Activated naive CD4-positive, alpha-beta T cell treated with Interleukin-2 at 50 U/mL for 16 hours (primary cell): ENCODE measurements around the gene BCAT1.
"Not testable (repeated sequence)": the region's sequence is repeated elsewhere in the genome, so short reads cannot be mapped to it uniquely, and the experiment has no call there.

Experiments
- DNase-seq: peaks from one replicate; pipeline ENCODE4 v3.0.0-alpha.2; 2020

Gene BCAT1

GRCh38 chr12:24948757-24949722, at the start of gene BCAT1:
TSS of gene BCAT1 (minus strand) at chr12:24949101. CDS start at chr12:24948932, 169 bp downstream.
- DNase-seq: peak; percentile 38

- DNase-seq: no peak
Measured at GRCh38 chr12:24997970-24998582, 49.2 kb upstream of the BCAT1 start.

- no peak for DNase-seq
Measured at GRCh38 chr12:24997496-24997895, 48.6 kb upstream of the BCAT1 start.

GRCh38 chr12:24996820-24997219, 47.9 kb upstream of the BCAT1 start:
- no peak for DNase-seq

- DNase-seq: no peak
Measured at GRCh38 chr12:24996102-24996797, 47.3 kb upstream of the BCAT1 start.

GRCh38 chr12:24993793-24994192, 44.9 kb upstream of the BCAT1 start:
- DNase-seq: no peak

- no peak for DNase-seq
Measured at GRCh38 chr12:24991209-24992049, 42.5 kb upstream of the BCAT1 start.

GRCh38 chr12:24989216-24989615, 40.3 kb upstream of the BCAT1 start:
- no peak for DNase-seq

GRCh38 chr12:24982250-24982649, 33.3 kb upstream of the BCAT1 start:
- DNase-seq: no peak

GRCh38 chr12:24979976-24980730, 31.3 kb upstream of the BCAT1 start:
- DNase-seq: no peak

GRCh38 chr12:24979329-24979728, 30.4 kb upstream of the BCAT1 start:
- DNase-seq: no peak

- DNase-seq: no peak
Measured at GRCh38 chr12:24977711-24978110, 28.8 kb upstream of the BCAT1 start.

- no peak for DNase-seq
Measured at GRCh38 chr12:24977060-24977459, 28.2 kb upstream of the BCAT1 start.

GRCh38 chr12:24975425-24975824, 26.5 kb upstream of the BCAT1 start:
- DNase-seq: no peak

- DNase-seq: no peak
Measured at GRCh38 chr12:24974216-24974615, 25.3 kb upstream of the BCAT1 start.

GRCh38 chr12:24972078-24972477, 23.2 kb upstream of the BCAT1 start:
- no peak for DNase-seq

- DNase-seq: no peak
Measured at GRCh38 chr12:24970177-24970576, 21.3 kb upstream of the BCAT1 start.

- no peak for DNase-seq
Measured at GRCh38 chr12:24966951-24967564, 18.2 kb upstream of the BCAT1 start.

GRCh38 chr12:24964342-24964741, 15.4 kb upstream of the BCAT1 start:
- DNase-seq: no peak

GRCh38 chr12:24960222-24960855, 11.4 kb upstream of the BCAT1 start:
- peak; percentile 50 for DNase-seq

GRCh38 chr12:24956351-24956750, 7.5 kb upstream of the BCAT1 start:
- DNase-seq: not testable (repeated sequence)
